Stimulated activated effector memory CD8-positive, alpha-beta T cell treated with anti-CD3 and anti-CD28 coated beads, Interleukin-12 subunit alpha, Interleukin-12 subunit beta, amount 100 ng/mL, for 72 hours (primary cell): ENCODE measurements around the gene WDR41.

Experiments
- ATAC-seq: fragments of 150-1000 bp; cut with Tn5 transposase; 2 replicates; pipeline ENCODE4 v1.10.0; 2021
- DNase-seq, 2 donors: peaks; one replicate each; pipeline ENCODE4 v3.0.0; 2021 to 2022; ENCODE audit warnings: low spot score in 2 of 2
- H3K27ac Mint-ChIP-seq: one replicate; pipeline ENCODE4 v1.8.0; 2022; ENCODE audit warnings: mild to moderate bottlenecking, mixed read lengths
- H3K36me3 Mint-ChIP-seq: one replicate; pipeline ENCODE4 v1.8.0; 2022; ENCODE audit warnings: mild to moderate bottlenecking, mixed read lengths
- H3K4me1 Mint-ChIP-seq: one replicate; pipeline ENCODE4 v1.8.0; 2022; ENCODE audit warnings: mixed read lengths
- H3K4me3 Mint-ChIP-seq: one replicate; pipeline ENCODE4 v1.8.0; 2022; ENCODE audit warnings: mild to moderate bottlenecking, mixed read lengths
- H3K9me3 Mint-ChIP-seq: one replicate; pipeline ENCODE4 v1.8.0; 2022; ENCODE audit warnings: mixed read lengths

The WDR41 gene

GRCh38 chr5:77426670-77427069 lies 65.4 kb downstream of the WDR41 start:
- Mint-ChIP-seq H3K4me1 (no peaks in the 10 kb centered on the region), H3K27ac (no peak overlapping the region), H3K4me3 (no peak overlapping the region), H3K36me3 (no peaks in the 10 kb centered on the region), H3K9me3 (no peaks in the 10 kb centered on the region)
- ATAC-seq (no peak), DNase-seq (no peak)

DNA sequence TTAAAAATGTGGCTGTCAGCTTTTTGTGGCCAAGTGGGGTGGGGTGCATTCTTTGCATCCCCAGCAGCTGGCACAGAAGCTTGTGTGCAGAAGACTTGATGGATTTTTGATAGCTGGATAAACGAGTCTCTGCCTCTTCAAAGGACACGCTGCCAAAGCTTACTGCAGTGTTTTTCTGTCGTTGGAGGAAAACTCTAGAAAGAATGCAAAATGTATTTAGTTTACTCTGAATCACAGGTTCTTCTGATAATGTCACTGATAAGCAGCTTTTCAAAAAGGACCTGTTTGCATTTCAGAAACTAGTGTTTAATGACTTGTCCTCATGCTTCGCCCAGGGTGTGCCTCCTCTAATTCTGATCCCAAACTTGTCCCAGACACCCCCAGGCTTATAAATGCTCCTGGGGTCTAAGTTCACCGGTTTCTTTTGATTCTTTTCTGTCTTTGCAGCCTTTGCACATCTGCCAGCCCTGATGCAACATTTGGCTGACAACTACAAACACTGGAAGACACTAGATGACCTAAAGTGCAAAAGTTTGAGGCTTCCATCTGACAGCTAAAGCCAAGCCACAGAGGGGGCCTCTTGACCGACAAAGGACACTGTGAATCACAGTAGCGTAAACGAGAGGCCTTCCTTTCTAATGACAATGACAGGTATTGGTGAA lies 66.0 kb downstream of the WDR41 start:
- ATAC-seq (no peak), DNase-seq (no peak)
- Mint-ChIP-seq H3K4me3 (no peak overlapping the region), H3K9me3 (no peaks in the 10 kb centered on the region), H3K36me3 (no peaks in the 10 kb centered on the region), H3K27ac (no peak overlapping the region), H3K4me1 (no peaks in the 10 kb centered on the region)

- DNase-seq: no peak
- Mint-ChIP-seq H3K27ac (no peak overlapping the region), H3K4me3 (no peak overlapping the region), H3K36me3 (no peaks in the 10 kb centered on the region), H3K4me1 (no peaks in the 10 kb centered on the region), H3K9me3 (no peaks in the 10 kb centered on the region)
- ATAC-seq: no peak
Observed at GRCh38 chr5:77425420-77425819, 66.7 kb downstream of the WDR41 start.

DNA sequence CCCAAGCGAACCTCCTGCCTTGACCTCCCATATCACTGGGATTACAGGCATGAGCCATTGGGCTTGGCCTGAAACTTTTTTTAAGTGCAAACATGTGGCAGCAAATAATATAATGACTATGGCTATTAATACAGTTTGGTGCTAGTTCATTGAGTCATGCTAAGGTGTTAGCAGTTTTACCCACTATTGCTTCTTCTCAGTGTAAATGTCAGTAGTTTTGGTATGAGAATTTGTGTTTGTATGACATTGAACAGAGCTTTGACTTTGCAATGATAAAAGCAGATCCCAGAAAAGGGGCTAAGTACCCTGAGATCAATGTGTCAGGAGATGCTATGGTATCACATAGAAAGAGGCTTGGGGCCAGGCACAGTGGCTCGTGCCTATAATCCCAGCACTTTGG lies 67.2 kb downstream of the WDR41 start:
- Mint-ChIP-seq H3K36me3 (no peaks in the 10 kb centered on the region), H3K4me1 (no peaks in the 10 kb centered on the region), H3K27ac (no peak overlapping the region), H3K9me3 (no peaks in the 10 kb centered on the region), H3K4me3 (no peak overlapping the region)
- ATAC-seq (peak; percentile 40), DNase-seq (no peak)

GRCh38 chr5:77423022-77423750 lies 68.9 kb downstream of the WDR41 start:
- ATAC-seq: no peak
- DNase-seq: no peak
- H3K4me3 Mint-ChIP-seq: no peak overlapping the region
- H3K4me1 Mint-ChIP-seq: no peaks in the 10 kb centered on the region
- no peaks in the 10 kb centered on the region for H3K36me3 Mint-ChIP-seq
- H3K9me3 Mint-ChIP-seq: no peaks in the 10 kb centered on the region
- no peak overlapping the region for H3K27ac Mint-ChIP-seq

DNA sequence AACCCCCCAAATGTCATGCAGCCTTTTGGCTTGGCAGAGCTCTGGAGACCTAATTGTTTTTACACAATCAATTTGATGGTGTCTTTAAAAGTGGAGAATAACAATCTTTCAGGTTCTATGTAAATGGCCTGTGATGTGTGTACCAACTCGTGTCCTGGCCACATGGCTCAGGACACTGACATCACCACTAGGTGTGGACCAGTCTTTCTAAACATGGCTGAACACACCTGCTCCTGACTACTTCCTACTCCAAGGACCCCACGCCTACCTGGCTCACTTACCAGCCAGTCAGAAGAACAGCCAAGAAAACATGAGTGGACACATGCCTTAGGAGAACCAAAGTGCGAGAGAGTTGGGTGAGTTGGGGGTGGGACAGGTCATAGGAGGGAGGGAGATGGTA lies 71.2 kb downstream of the WDR41 start:
- ATAC-seq: no peak
- H3K36me3 Mint-ChIP-seq: no peaks in the 10 kb centered on the region
- no peaks in the 10 kb centered on the region for H3K4me1 Mint-ChIP-seq
- H3K4me3 Mint-ChIP-seq: no peak overlapping the region
- no peaks in the 10 kb centered on the region for H3K9me3 Mint-ChIP-seq
- H3K27ac Mint-ChIP-seq: no peak overlapping the region
- DNase-seq: no peak

DNA sequence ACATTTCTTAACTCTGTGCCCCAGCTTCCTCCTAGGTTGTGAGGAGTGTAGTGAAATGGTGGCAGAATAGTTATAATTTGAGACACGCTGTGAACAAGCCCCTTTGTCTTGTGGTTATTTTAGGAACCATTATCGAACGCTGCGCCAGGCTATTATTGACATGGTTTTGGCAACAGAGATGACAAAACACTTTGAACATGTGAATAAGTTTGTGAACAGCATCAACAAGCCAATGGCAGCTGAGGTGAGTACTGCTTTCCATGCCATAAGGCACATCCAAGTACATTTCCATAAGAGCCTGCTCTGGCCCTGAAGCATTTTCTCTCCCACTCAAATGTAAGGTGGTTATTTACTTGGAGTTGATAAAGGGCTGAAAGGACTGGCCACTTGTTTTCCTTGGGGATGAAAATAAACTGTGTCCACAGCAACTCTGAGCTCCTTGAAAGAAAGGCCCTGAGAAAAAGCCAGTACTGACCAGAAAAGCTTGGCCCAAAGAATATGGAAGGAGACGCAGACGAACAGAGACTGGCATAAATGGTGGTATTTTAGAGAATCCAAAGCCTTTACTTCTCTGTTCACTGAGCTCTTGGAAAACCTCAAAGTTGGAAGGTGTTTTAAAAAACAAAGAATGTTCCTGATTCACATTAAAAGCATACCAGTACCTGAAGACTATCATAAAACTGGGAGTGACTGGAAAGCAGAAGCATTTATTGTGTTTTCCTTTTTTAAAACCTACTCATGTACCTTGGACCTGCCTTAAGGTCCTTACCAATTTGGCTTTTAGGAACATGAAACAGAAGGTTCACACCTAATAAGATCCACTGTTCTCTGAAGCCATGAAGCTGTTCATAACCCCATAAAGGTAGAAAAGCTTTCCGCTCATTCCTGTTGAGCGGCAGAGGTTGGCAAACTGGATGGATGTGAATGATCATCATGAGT lies 72.2 kb downstream of the WDR41 start:
- no peak overlapping the region for H3K4me3 Mint-ChIP-seq
- H3K4me1 Mint-ChIP-seq: no peaks in the 10 kb centered on the region
- no peaks in the 10 kb centered on the region for H3K36me3 Mint-ChIP-seq
- H3K27ac Mint-ChIP-seq: no peak overlapping the region
- H3K9me3 Mint-ChIP-seq: no peaks in the 10 kb centered on the region
- no peak for DNase-seq
- no peak for ATAC-seq

GRCh38 chr5:77418601-77419581 lies 73.2 kb downstream of the WDR41 start:
- ATAC-seq (peak; percentile 13), DNase-seq (no peak)
- Mint-ChIP-seq H3K9me3 (no peaks in the 10 kb centered on the region), H3K4me3 (no peak overlapping the region), H3K4me1 (no peaks in the 10 kb centered on the region), H3K27ac (no peak overlapping the region), H3K36me3 (no peaks in the 10 kb centered on the region)

- H3K9me3 Mint-ChIP-seq: no peaks in the 10 kb centered on the region
- H3K4me3 Mint-ChIP-seq: no peak overlapping the region
- DNase-seq: no peak
- H3K4me1 Mint-ChIP-seq: no peaks in the 10 kb centered on the region
- H3K27ac Mint-ChIP-seq: no peak overlapping the region
- no peak for ATAC-seq
- H3K36me3 Mint-ChIP-seq: no peaks in the 10 kb centered on the region
Observed at GRCh38 chr5:77418162-77418561, 74.0 kb downstream of the WDR41 start.

DNA sequence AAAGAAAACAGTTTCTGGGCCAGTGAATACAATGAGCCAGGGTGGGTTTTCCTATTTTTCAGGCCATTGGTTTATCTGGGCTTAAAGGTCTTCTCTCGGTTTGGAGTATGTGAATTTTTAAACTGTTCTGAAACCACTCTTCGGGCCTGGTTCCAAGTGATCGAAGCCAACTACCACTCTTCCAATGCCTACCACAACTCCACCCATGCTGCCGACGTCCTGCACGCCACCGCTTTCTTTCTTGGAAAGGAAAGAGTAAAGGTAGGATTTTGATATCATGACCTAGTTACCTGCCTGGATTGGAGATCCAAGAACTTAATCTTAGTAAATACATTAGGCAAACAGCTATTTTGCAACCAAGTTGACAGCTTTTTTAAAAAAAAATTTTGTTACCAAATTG lies 79.1 kb downstream of the WDR41 start:
- no peaks in the 10 kb centered on the region for H3K9me3 Mint-ChIP-seq
- ATAC-seq (no peak), DNase-seq (no peak)
- no peaks in the 10 kb centered on the region for H3K36me3 Mint-ChIP-seq
- H3K4me1 Mint-ChIP-seq: no peaks in the 10 kb centered on the region
- H3K27ac Mint-ChIP-seq: no peak overlapping the region
- no peak overlapping the region for H3K4me3 Mint-ChIP-seq

DNA sequence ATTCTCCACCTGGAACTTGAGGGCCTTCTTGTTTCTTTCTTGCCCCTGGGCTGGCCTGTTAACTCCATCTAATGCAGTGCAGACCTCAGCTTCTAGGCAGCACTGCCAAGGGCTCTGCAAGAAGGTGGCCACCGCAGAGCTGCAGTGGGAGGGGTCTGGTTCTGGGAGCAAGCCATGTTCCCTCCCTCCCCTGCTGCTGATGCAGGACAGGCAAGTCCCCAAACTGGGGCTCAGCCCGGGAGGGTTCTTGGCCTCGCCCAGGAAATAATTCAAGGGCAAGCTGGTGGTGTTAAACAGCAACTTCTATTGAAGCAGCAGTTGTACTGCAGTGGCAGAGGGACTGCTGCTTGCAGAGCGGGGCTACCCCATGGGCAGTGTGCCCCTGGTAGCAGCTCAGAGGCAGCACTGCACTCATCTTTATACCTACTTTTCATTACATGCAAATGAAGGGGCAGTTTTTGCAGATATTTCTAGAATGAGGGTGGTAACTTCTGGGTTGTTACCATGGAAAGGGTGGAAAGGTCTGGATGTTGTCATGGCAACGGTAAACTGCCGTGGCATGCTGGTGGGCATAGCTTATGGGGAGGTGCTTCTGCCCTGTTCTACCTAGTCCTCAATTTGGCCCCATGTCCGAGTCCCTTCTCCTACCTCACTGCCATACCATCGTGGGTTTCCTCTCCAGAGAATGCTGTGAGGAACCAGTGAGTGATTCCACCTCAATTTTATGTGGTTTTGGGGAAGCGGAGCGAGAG lies 82.1 kb downstream of the WDR41 start:
- no peak for DNase-seq
- Mint-ChIP-seq H3K4me1 (no peaks in the 10 kb centered on the region), H3K27ac (no peak overlapping the region), H3K36me3 (no peaks in the 10 kb centered on the region), H3K4me3 (no peak overlapping the region), H3K9me3 (no peaks in the 10 kb centered on the region)
- peak; percentile 44 for ATAC-seq

- Mint-ChIP-seq H3K4me3 (no peak overlapping the region), H3K36me3 (no peaks in the 10 kb centered on the region), H3K27ac (no peak overlapping the region), H3K9me3 (no peaks in the 10 kb centered on the region), H3K4me1 (no peaks in the 10 kb centered on the region)
- ATAC-seq (no peak), DNase-seq (no peak)
Observed at GRCh38 chr5:77407152-77407551, 85.0 kb downstream of the WDR41 start.

DNA sequence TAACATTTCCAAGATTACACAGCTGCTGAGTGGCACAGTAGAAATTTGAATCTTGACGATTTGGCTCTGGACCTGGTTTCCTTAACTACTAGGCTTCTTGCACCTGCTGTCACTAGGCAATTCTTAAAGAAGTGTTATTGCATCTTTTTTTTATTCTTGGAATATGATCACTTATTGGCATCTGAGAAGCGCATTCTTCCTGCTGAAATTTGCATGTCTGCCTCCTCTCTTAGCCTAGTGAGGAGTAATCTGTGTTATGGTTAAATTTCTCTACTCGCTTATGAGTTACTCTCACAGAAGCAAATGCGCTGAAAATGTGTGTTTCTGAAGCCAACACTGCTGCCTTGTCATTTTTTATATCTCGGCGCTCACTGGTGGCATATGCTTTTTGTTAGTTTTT lies 89.3 kb downstream of the WDR41 start:
- no peak for ATAC-seq
- no peaks in the 10 kb centered on the region for H3K9me3 Mint-ChIP-seq
- DNase-seq: no peak
- H3K4me1 Mint-ChIP-seq: no peaks in the 10 kb centered on the region
- no peak overlapping the region for H3K4me3 Mint-ChIP-seq
- no peaks in the 10 kb centered on the region for H3K36me3 Mint-ChIP-seq
- H3K27ac Mint-ChIP-seq: no peak overlapping the region

DNA sequence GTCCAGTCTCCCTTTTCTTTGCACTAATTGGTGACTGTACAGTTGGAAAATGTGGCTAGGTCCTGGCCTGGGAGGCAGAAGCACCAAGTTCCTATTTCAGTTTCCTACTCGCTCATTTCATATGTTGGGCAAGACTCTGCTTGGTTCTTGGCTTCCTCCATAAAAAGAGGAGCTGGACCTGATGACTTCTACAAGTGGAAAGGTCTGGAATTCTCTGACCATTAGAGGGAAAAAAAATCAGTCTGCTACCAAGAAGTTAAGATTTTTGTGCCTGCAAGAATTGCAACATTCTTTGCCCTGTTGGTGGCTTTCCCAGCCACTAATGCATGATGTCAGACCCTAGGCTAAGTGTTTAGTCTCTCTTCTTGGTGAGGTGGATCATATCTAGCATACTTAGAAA lies 91.5 kb downstream of the WDR41 start:
- no peak for DNase-seq
- no peaks in the 10 kb centered on the region for H3K36me3 Mint-ChIP-seq
- H3K4me1 Mint-ChIP-seq: no peaks in the 10 kb centered on the region
- ATAC-seq: no peak
- H3K4me3 Mint-ChIP-seq: no peak overlapping the region
- H3K27ac Mint-ChIP-seq: no peak overlapping the region
- H3K9me3 Mint-ChIP-seq: no peaks in the 10 kb centered on the region
